Bone marrow (tissue), 2 donors: Measurements from ENCODE around the gene ECHS1.
A peak's percentile ranks its signal among the peaks of the same experiment; 100 is the strongest.
"Not testable (repeated sequence)": the region's sequence is repeated elsewhere in the genome, so short reads cannot be mapped to it uniquely, and the experiment has no call there.

ENCODE experiments used
- DNase-seq, 2 donors: peaks; one replicate each; lab custom pipeline; 2025; lab: John Stamatoyannopoulos, UW

ECHS1 gene

GRCh38 chr10:133399123-133399601 is 26.0 kb upstream of the ECHS1 start:
- DNase-seq, result no peak

- no peak for DNase-seq
Observed at GRCh38 chr10:133397938-133398337, 24.8 kb upstream of the ECHS1 start.

- DNase-seq, result no peak
Observed at GRCh38 chr10:133396035-133396624, 23.0 kb upstream of the ECHS1 start.

- no peak for DNase-seq
Observed at GRCh38 chr10:133394801-133395221, 21.7 kb upstream of the ECHS1 start.

GRCh38 chr10:133394064-133394663 is 21.0 kb upstream of the ECHS1 start, which contains the start of gene MTG1:
MTG1 (plus strand) TSS chr10:133394157; CDS start chr10:133394221, 64 bp downstream.
- peak; percentile 51 to 82 for DNase-seq

- DNase-seq, result no peak
Observed at GRCh38 chr10:133393401-133394063, 20.4 kb upstream of the ECHS1 start.

GRCh38 chr10:133391761-133392518 is 18.8 kb upstream of the ECHS1 start:
- DNase-seq, result no peak

GRCh38 chr10:133391249-133391635 is 18.1 kb upstream of the ECHS1 start:
- no peak for DNase-seq

- no peak for DNase-seq
Observed at GRCh38 chr10:133390597-133391248, 17.6 kb upstream of the ECHS1 start.

GRCh38 chr10:133388973-133389818 is 16.0 kb upstream of the ECHS1 start:
- no peak for DNase-seq

- no peak for DNase-seq
Observed at GRCh38 chr10:133388236-133388972, 15.2 kb upstream of the ECHS1 start.

- DNase-seq, result not testable (repeated sequence)
Observed at GRCh38 chr10:133386951-133387350, 13.8 kb upstream of the ECHS1 start.

- DNase-seq, result no peak
Observed at GRCh38 chr10:133385214-133385613, 12.1 kb upstream of the ECHS1 start.

- no peak for DNase-seq
Observed at GRCh38 chr10:133384071-133384470, 10.9 kb upstream of the ECHS1 start.

- DNase-seq, result no peak
Observed at GRCh38 chr10:133383551-133383950, 10.4 kb upstream of the ECHS1 start.

GRCh38 chr10:133381036-133381435 is 7.9 kb upstream of the ECHS1 start:
- DNase-seq, result no peak

GRCh38 chr10:133379801-133380666 is 6.9 kb upstream of the ECHS1 start:
- no peak for DNase-seq

- no peak for DNase-seq
Observed at GRCh38 chr10:133379152-133379800, 6.1 kb upstream of the ECHS1 start, which contains the start of gene PAOX. PAOX (plus strand) TSS chr10:133379262; CDS start chr10:133379317, 55 bp downstream.
